GM19372 (cell line): ENCODE results near the gene FKBP1B.
"Not testable (repeated sequence)": the region's sequence is repeated elsewhere in the genome, so short reads cannot be mapped to it uniquely, and the experiment has no call there.

Experiments
- ATAC-seq: cut with Tn5 transposase; IDR thresholded peaks from one replicate; pipeline ENCODE4 v1.9.1; 2021; ENCODE audit warnings: mild to moderate bottlenecking, low read depth, moderate library complexity; ENCODE audit not compliant: unreplicated experiment

FKBP1B gene

DNA sequence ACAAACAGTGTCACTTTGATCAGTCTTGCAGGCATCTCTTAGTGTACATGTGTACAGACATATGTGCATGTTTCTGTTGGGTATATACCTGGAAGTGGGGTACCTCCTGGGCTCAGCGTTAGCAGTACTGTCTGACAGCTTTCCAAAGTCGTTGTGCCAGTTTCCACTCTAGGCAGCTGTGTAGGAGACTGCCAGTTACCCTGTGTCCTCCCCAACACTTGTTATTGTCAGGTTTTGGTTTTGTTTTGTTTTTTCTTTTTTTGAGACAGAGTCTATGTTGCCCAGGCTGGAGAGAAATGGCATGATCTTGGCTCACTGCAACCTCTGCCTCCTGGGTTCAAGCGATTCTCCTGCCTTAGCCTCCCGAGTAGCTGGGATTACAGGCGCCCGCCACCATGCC, 6.2 kb downstream of the FKBP1B start:
- ATAC-seq, result no peak

DNA sequence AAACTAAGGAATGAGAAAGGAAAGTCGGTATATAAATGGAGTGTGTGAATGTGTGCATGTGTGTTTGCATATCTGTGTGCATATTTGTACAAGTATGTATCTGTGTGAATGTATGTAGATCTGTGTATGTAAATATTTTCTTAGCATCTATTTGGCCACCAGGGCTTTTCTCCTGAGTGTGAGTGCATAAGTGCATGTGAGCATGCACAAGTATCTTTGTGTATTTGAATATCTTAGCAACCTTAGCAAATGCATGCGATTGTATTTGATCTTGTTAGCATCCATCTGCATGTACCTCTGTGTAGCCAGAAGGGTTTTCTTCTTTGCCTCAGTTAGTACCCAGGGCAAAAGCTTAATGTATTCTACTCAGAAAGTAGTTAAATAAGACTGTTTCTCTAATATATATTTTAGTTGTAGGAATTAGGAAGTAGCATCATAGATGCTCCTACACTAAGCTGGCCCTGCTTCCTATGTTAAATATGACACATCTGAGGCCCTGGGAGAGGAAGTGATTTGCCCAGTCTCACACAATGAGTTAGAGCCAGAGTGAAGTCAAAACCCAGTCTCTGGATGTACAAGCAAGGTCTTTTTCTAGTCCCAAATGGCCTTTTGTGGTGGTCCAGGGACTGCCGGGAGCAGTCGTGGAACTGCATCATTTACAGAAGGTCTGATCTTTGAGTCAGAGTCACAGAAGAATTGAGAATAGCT, 9.2 kb downstream of the FKBP1B start:
- ATAC-seq, result no peak

DNA sequence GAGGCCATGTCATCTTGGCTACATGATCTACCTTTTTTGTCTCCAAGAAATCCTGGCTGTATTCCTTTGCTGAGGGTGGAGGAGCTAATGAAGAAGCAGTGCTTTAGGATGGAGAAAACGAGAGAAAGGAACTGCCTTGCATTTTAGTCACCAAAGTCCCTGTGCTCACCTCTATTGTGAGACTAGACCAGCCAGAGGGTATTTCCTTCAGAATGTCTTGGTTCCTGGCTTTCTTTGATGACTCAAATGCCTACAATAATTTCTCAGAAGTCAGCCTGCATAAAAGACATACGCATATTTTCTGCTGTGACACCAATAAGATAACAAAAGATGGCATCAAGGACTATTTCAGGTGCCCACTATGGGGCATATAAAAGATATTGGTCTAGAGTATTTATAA, 15.8 kb downstream of the FKBP1B start:
- no peak for ATAC-seq

DNA sequence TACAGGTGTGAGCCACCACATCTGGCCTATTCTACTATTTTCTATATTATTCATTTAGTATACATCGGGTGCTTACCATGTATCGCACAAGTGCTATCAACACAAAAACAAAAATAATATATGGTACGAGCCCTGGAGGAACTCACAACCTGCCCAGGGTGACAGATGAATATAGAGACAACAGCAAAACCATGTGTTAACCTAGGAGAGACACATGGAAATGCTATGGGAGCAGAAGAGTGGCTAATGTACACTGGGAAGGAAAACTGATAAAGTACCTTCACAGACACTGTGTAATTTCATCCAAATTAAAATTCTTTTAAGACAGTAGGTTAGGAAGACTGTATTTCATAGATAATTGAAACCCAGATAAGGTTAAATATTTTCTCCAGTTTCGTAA, 22.7 kb downstream of the FKBP1B start:
- ATAC-seq, result no peak

DNA sequence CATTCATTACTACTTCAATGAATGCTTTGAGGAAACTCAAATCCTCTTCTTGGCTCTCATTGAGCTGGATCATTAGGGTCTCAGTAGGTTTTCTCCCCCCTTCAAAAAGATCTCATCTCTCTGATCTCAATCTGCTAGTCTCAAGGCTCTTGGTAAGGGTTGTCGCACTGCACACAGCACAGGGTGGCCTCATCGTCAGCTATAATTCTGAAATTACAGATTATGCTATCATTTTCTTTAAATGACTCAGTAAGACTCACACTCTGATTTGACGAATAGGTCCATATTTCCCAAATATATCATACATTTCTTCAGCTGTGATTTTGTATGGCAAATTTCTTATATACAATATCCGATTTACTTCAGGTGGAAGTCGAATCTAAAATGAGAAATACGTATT, 24.3 kb downstream of the FKBP1B start:
- ATAC-seq, result no peak

DNA sequence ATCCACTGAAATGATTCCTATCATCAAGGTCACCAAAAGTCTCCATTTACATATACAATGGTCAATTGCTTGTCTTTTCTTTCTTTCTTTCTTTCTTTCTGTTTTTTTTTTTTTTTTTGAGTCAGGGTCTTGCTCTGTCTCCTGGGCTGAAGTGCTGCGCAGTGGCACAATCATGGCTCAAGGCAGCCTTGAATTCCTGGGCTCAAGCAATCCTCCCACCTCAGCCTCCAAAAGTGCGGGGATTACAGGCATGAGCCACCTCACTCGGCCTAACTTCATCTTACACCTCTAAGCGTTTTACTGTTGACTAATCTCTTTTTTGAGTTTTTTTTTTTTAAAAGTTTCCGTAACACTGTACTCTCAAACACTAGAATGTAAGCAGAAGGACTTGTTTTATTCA, 25.7 kb downstream of the FKBP1B start:
- ATAC-seq, result no peak

DNA sequence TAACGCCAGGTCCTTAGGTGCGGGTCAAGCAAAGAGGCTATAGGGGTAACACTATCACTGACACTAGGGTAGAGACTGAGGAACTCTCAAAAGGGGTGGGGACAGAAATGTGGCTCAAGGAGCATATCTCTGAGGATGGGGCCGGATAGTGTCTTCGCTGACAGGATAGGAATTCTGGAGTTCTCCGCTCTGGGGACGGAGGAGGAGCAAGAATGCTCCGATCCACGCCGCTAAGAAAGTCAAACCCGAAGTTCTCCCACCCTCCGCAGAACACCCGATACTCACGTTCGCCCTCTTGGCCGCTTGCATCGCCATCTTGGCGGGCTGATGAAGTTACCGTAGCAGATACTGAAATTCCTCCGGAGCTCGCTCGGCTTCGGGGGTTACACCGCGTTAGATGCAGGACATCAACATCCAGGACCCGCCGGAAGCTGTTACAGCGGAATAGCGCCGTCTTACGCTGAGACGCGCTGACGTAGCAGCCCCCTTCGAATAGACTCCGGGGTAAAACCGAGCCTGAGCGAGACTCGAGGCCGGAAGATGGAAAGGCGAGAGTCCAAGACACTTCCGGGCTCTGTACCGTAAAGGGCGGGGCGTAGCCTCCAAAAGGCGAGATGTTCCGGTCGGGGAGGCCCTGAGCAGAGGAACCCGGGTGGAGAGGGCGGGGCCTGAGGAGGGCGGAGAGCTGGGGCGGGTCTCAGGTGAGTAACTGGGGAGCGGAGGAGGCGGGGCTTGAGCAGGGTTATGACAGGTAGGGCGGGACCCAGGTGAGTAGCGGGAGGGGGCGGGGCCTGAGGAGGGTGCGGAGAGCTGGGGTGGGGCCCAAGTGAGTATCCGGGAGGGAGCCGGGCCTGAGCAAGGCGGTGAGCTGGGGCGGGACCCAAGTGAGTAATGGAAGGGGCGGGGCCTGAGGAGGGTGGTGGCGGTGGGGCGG, 26.6 kb downstream of the FKBP1B start, which contains the start of gene SF3B6:
Gene SF3B6 (minus strand): TSS at position 412 of the 934 bp plus-strand sequence. CDS start 97 bp downstream, at position 315.
- peak; percentile 93 for ATAC-seq

DNA sequence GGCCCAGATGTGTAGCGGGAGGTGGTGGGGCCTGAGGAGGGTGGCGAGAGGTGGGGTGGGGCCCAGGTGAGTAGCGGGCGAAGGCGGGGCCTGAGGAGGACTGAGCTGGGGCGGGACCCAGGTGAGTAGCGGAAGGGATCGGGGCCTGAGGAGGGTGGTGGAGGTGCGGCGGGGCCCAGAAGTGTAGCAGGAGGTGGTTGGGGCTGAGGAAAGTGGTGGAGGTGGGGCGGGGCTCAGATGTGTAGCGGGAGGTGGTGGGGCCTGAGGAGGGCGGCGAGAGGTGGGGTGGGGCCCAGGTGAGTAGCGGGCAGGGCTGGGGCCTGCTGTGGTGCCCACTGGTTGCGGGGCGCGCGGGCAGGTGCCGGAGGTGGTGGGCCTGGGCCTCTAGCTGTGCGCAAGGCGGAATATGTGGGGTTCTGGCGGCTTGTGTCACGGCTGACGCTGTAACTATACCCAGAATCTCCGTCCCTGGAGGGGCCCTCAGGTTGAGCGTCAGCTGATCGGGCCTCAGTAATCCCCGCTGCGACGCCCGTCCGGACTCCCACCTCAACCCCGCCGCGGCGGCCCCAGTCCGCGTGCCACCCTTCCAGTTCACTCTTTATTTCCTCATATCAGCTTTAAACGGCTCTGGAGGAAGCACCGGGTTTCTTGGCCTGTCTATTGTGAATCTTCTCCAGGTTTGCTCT, 27.5 kb downstream of the FKBP1B start:
- ATAC-seq, result no peak

DNA sequence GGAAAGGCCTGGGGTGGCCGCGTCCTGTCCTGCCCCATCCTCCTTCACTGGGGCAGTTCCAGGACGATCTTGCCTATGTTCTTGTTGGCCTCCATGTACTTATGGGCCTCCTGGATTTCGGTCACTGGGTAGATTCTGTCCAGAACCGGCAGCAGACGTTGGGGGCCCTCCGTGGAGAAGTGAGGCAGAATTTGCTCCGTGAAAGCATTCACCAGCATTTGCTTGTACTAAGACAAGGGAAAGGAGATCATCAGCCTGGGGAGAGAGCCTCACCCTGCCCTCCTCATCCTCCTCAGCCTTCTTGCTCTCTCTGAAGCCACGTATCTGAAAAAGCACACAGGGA, 28.0 kb downstream of the FKBP1B start:
- no peak for ATAC-seq

DNA sequence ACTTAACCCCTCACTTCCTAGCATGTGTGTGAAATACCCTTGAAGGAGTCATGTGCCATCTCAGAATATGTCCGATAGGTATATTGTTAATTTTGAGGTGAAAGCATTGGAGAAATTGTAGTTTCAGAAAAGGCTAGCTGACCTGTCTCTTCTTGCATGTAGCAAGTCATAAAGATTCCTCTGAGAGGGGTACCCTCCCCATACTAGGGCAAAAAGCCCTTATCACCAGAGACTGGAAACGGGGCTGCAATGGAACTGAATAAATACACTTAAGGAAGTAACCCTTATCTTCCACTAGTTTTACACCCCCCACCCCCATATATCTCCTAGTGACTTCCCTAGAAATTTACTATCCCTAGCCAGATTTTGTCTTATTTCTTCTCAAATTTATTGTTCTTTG, 28.3 kb downstream of the FKBP1B start:
- no peak for ATAC-seq

DNA sequence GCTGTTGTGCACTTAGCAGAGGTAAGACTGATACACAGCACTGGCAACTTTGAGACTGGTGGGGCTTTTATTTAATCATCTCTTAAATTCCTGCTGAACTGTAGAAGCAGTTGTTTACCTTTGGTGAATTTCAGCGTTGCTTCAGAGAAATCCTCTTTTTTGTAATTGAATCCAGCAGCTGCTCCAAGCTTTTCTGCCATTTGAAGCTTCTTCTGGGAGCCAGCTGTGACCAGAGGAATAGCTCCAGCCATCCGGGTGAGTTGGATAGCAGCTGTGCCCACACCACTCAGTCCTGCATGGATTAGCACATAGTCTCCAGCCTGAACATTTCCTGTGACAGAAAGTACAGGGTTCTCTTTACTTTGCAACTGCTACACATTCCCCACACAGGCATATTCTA, 31.2 kb downstream of the FKBP1B start:
- no peak for ATAC-seq

DNA sequence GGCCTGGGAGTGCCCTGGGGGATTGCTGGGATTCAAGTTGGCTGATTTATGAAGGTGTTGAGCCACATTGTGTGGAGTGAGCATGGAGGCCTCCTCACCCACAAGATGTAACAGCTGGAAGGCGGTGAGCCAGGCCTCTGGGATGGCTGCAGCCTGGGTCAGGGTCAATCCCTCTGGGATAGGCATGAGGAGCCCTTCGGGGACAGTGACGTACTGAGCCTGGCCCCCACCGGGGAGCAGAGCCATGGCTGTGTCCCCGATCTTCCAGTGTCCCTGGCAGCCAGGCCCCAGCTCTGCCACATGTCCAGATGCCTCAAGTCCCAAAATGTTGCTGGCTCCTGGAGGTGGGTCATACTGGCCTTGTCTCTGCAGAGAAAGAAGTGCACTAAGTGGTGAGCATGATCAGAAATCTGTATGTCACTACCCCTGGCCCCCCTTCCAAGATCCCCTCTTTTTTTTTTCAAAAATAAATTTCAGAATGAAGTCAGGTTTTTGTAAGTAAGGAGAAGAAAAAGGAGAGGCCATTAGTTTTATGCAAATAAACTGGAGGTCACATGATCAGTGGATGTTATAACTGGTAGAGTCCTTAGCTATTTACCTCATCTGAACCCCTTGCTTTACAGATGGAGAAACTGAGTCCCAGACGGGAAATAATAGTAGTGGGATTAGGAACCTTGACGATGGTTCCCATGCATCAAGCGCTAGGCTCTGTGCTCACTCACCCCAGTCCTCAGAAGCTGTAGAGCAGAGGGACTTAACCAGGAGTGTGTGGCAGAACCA, 33.4 kb downstream of the FKBP1B start:
- no peak for ATAC-seq

DNA sequence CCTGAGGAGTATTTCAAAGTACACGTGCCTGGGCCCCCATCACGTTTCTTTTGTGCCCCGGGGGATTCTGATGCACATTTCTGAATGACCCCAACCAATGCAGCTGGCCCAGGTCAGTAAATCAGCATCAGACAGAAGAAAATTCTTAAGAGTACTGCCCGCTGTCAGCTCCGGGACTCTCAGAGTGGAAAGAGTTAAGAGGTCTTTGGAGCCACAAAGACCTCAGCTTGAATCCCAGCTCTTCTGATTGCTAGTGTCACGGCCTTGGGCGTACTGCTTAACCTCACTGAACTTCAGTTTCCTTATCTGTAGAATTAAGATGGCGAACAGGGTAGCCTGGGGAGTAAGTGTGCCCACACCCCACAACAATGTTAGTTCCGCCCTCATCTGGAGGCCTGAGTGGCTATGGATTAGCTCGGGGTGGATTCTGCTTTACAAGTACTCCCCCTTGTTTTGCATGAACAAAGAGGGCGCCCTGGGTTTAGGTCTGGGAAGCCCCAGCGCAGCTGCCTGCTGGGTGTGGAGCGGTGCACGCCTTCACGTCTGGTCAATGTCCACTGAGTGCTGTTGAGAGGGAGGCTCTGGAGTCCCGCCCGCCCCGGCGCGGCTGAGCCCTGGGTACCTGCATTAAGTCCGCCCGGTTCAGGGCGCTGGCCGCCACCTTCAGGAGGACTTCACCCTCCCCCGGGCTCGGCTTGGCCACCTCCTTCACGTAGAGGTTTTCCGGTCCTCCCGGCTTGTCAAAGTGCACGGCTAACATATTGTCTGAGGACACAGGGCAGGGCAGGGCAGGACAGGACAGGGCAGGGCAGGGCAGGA, 34.2 kb downstream of the FKBP1B start:
- peak; percentile 76 for ATAC-seq

DNA sequence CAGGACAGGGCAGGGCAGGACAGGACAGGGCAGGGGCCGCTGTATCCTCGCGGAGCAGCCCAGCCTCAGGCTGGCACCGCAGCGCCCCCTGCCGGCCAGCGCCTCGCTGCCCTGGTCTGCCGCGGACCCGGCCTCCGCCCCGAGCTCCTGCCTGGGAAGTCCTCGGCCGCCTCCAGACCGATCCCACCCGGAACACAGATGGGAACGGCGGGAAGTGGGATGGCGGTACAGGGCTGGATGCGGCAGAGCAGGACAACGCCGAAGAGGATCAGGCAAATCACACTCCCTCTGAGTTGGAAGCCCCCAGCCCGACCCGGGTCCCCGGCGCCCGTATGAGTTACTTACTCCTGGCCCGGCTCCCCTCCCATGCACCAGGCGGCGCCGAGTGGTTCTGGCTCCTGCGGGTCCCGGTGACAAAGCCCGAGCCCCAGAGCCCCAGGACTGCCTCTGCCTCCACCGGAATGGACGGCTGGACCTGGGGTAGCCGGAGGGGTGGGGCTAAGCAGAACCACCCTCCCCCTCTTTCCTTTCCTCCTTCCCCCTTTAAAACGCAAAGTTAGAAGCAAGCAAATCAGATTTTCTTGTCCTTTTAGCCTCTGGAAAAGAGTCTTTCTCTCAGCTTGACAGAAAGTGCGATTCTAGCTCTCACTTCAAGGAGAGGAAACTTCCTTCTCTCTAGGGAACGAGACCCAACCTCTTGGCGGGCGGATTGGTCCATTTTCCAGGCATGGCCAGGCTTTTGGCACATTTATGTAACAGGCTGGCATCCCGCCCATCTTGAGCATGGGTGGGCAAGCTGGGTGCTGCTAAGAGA, 35.1 kb downstream of the FKBP1B start, which contains the start of gene TP53I3:
Gene TP53I3 (minus strand): TSS at position 449 of the 814 bp plus-strand sequence. CDS start 508 bp downstream, outside the sequence.
- ATAC-seq, result peak; percentile 71

DNA sequence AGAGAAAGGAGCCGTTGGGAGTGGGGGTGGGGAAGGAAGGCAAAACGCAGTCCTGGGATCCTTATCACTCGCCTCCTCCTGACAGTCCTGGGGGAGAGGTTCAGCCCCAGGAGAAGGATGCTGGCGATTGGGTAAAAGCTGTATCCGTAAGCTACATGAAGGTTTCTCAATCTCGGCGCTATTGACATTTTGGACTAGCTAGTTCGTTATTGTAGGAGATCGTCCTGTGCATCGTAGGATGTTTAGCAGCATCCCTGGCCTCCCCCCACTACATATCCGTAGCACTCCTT, 35.6 kb downstream of the FKBP1B start:
- ATAC-seq, result no peak

DNA sequence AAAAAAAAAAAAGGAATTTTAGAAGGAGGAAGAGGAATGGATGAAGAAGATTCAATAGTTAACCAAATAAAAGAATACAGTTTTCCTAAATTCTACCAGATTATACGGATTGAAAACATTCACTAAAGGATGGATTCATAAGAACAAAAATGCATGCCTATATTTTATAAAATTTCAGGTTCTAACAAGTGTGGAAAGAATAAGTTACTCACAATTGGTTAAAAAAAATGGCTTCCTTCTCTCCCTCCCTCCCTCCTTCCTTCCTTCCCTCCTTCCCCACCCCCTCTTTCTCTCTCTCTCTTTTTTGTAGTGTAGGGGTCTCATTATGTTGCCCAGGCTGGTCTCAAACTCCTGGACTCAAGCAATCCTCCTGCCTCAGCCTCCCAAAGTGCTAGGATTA, 36.7 kb downstream of the FKBP1B start:
- no peak for ATAC-seq

DNA sequence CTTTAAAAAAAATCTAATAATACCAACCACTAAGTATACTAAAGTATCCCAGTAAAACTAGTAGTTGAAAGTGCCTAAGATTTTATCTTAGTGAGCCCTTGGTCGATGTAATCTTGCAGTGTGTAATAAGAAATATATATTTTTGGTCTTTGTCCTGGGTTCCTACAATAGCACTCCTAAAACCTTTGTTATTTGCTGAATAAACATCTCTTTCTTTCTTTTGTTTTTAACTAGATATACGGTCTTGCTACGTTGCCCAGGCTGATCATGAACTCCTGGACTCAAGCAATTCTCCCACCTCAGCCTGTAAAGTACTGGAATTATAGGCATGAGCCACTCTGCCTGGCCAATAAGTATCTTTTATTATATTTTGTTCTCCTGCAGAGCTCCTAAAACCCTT, 37.5 kb downstream of the FKBP1B start:
- ATAC-seq, result no peak

DNA sequence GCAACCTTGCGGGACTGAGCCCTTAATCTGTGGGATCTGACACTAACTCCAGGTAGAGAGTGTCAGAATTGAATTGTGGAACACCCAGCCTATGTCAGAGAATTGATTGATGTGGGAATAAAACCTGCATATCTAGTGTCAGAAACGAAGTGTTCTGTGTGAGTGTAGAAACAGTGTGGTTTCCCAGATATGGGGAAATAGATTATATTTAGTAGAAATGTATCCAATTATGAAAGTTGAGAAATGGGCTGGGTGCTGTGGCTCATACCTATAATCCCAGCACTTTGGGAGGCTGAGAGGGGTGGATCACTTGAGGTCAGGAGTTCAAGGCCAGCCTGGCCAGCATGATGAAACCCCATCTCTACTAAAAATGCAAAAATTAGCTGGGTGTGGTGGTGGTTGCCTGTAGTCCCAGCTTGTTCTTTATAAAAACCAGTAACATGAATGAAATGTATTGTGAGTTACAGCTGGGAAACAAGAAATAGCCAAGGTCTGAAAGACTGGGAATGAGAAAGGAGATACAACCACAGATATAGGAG, 39.3 kb downstream of the FKBP1B start:
- ATAC-seq, result no peak

DNA sequence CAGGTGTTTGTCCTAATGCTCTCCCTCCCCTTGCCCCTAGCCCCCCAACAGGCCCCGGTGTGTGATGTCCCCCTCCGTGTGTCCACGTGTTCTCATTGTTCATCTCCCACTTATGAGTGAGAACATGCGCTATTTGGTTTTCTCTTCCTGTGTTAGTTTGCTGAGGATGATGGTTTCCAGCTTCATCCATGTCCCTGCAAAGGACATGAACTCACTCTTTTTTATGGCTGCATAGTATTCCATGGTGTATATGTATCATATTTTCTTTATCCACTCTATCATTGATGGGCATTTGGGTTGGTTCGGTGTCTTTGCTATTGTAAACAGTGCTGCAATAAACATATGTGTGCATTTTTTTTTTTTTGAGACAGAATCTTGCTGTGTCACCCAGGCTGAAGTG, 43.7 kb downstream of the FKBP1B start:
- not testable (repeated sequence) for ATAC-seq
